Heart left ventricle (tissue), 16 donors: Measurements from ENCODE around the gene NKD1. TPM values are rescaled to one million over a fixed set of nuclear protein-coding genes. Genes with fewer than 3 reads are reported as not detected.
"Not testable (repeated sequence)": the region's sequence is repeated elsewhere in the genome, so short reads cannot be mapped to it uniquely, and the experiment has no call there.

ENCODE experiments used
- ATAC-seq, 4 donors: fragments of 200-7000 bp; cut with Tn5 transposase; one replicate each; pipeline ENCODE4 v1.9.1; 2020 to 2022; ENCODE audit warnings: moderate library complexity in 4 of 4, mild to moderate bottlenecking in 3 of 4, moderate number of reproducible peaks in 1 of 4
- DNase-seq, 5 donors: peaks; one replicate each; pipeline ENCODE4 v3.0.0-alpha.2; 2020
- H3K27ac ChIP-seq, 12 donors: fragments of 200-600 bp; sonication (generic) in 4 of 12; one replicate each; pipeline versions ENCODE4 v1.5.0 to v1.8.0; 2016 to 2022; ENCODE audit warnings: mild to moderate bottlenecking in 2 of 12
- H3K27me3 ChIP-seq, 9 donors: fragments of 200-600 bp; sonication (generic) in 2 of 9; one replicate each; pipeline versions ENCODE4 v1.5.1 to v1.8.0; 2016 to 2022; ENCODE audit warnings: mild to moderate bottlenecking in 3 of 9
- H3K36me3 ChIP-seq, 9 donors: fragments of 200-600 bp; sonication (generic) in 2 of 9; one replicate each; pipeline versions ENCODE4 v1.5.0 to v1.8.0; 2018 to 2022; ENCODE audit warnings: mild to moderate bottlenecking in 2 of 9
- H3K4me1 ChIP-seq, 12 donors: fragments of 200-600 bp; sonication (generic) in 4 of 12; one replicate each; pipeline versions ENCODE4 v1.5.0 to v1.8.0; 2016 to 2022; ENCODE audit warnings: mild to moderate bottlenecking in 3 of 12
- H3K4me3 ChIP-seq, 12 donors: fragments of 200-600 bp; sonication (generic) in 4 of 12; one replicate each; pipeline versions ENCODE4 v1.5.0 to v1.8.0; 2017 to 2022; ENCODE audit warnings: mild to moderate bottlenecking in 9 of 12, moderate library complexity in 4 of 12
- H3K9me3 ChIP-seq, 12 donors: fragments of 200-600 bp; sonication (generic) in 4 of 12; one replicate each; pipeline versions ENCODE4 v1.5.0 to v1.8.0; 2016 to 2022; ENCODE audit warnings: mild to moderate bottlenecking in 1 of 12
- POLR2A ChIP-seq, 2 donors: fragments of 450-650 bp; IDR thresholded peaks; one replicate each; pipeline ENCODE4 v1.6.1; 2017; ENCODE audit warnings: antibody characterized with exemption in 2 of 2, mild to moderate bottlenecking in 2 of 2, moderate library complexity in 2 of 2
- WGBS, 4 donors: extraction: QIAGEN DNeasy Blood & Tissue Kit in 2 of 4; methylation state at CpG; one replicate each; pipeline versions ENCODE4 v1.1.5 to v1.1.7; 2013 to 2018; 5-methylcytosine and 5-hydroxymethylcytosine counted together
- intact Hi-C, 10 donors: fragments of 100-400 bp; cut with DNase I; formaldehyde crosslinking; loops; one replicate each; pipeline versions ENCODE4 v1.11.1 to v1.14.2; 2022
- polyA plus RNA-seq, 2 donors: library from polyadenylated mRNA; stranded (reverse); fragments of 200-250 nt; gene quantifications; one replicate each; pipeline ENCODE4 v1.2.3, GENCODE V29; 2013
- total RNA-seq, 9 donors: library from RNA; depleted of rRNA in 2 of 9; stranded (reverse); fragments of >200 nt in 2 of 9; fragmentation: NEBNext Ultra II Directional in 3 of 9; extraction: Animal tissue kit (Norgen Biotek cat#: 25700) in 3 of 9; gene quantifications; one replicate each; pipeline versions ENCODE4 v1.1.0 to v1.2.4, GENCODE V29; 2016 to 2023
- TF ChIP-seq, protein P1 (sequence below), 12 donors: fragments of 200-600 bp; sonication (generic) in 4 of 12; IDR thresholded peaks; one replicate each; pipeline versions ENCODE4 v1.5.0 to v1.8.0; 2018 to 2022; ENCODE audit warnings: antibody characterized with exemption in 12 of 12, mild to moderate bottlenecking in 5 of 12
- donor health status: ischemic (EF 13 %, LVEDD 7.1; RV severe dilation, severe dysfunction).
- donor health status: healthy with polysubstance abuse.
- donor health status: DM: no; HTN: yes; CAD: no.
- donor health status: DM: no; HTN: no; CAD: no.
- donor health status: ischemic (EF 25% LVEDD 6.9; RV normal size, moderate dysfunction).
- donor health status: ischemic (EF 25% LVEDD 5.7; RV mildly dilated, moderate dysfunction).
- donor health status: healthy.
- donor health status: DM: yes; HTN: yes; CAD: no.
- donor health status: ischemic (EF 35%, LVEDD 5.7; RV mildly dilated, moderate dysfunction).
- donor health status: nonischemic (EF 11% LVEDD 7.7; RV severe dilation, severe dysfunction).
- donor health status: DM: yes; HTN: yes; CAD: no.
- donor health status: PGD.
- donor health status: ischemic (EF 29% LVEDD 5.4; RV normal size, mild dysfunction).
- donor health status: nonischemic (EF 23%, LVEDD 6.1; RV moderate dilation, normal function).

Gene NKD1
- total and polyA plus RNA-seq, 11 donors, result 0.05 to 1.0 (median 0.26) TPM

DNA sequence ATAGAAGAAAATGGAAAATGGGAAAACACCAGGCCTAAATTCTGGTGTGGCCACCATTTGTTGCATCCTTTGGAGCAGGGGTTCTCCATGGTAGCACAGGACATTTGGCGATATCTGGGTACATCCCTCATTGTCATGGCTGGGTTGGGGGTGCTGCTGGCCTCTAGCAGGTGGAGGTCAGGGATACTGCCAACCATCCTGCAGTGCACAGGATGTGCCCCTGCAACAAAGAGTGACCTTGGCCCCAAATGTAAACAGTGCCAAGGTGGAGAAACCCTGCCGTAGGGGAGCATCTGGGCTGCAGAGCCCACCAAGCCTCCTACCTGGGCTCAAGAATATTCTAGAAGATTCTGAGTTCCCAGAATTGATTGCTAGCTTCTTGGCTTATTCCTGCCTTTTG is 27.5 kb downstream of the NKD1 start:
- no peaks in the 10 kb centered on the region for H3K9me3 ChIP-seq
- 89 to 100% (median 93%) methylated on average over 1 to 2 of the region's 2 CpGs for WGBS, 4 donors
- no peaks in the 10 kb centered on the region for H3K36me3 ChIP-seq
- peaks cover 0 to 30% (median 4%) of the 10 kb centered on the region in 12 donors for H3K4me1 ChIP-seq
- ATAC-seq (no peak), DNase-seq (no peak)
- TF ChIP-seq, protein P1, sequence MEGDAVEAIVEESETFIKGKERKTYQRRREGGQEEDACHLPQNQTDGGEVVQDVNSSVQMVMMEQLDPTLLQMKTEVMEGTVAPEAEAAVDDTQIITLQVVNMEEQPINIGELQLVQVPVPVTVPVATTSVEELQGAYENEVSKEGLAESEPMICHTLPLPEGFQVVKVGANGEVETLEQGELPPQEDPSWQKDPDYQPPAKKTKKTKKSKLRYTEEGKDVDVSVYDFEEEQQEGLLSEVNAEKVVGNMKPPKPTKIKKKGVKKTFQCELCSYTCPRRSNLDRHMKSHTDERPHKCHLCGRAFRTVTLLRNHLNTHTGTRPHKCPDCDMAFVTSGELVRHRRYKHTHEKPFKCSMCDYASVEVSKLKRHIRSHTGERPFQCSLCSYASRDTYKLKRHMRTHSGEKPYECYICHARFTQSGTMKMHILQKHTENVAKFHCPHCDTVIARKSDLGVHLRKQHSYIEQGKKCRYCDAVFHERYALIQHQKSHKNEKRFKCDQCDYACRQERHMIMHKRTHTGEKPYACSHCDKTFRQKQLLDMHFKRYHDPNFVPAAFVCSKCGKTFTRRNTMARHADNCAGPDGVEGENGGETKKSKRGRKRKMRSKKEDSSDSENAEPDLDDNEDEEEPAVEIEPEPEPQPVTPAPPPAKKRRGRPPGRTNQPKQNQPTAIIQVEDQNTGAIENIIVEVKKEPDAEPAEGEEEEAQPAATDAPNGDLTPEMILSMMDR (IDR thresholded peaks at IDR 0.05), result no peak
- TF ChIP-seq POLR2A (IDR thresholded peaks at IDR 0.05), result no peak
- intact Hi-C loops, result no loop called here
- no peak overlapping the region for H3K4me3 ChIP-seq
- H3K27ac ChIP-seq, result peak overlapping the region in 1 of 12 donors; percentile 80
- H3K27me3 ChIP-seq, result no peaks in the 10 kb centered on the region

DNA sequence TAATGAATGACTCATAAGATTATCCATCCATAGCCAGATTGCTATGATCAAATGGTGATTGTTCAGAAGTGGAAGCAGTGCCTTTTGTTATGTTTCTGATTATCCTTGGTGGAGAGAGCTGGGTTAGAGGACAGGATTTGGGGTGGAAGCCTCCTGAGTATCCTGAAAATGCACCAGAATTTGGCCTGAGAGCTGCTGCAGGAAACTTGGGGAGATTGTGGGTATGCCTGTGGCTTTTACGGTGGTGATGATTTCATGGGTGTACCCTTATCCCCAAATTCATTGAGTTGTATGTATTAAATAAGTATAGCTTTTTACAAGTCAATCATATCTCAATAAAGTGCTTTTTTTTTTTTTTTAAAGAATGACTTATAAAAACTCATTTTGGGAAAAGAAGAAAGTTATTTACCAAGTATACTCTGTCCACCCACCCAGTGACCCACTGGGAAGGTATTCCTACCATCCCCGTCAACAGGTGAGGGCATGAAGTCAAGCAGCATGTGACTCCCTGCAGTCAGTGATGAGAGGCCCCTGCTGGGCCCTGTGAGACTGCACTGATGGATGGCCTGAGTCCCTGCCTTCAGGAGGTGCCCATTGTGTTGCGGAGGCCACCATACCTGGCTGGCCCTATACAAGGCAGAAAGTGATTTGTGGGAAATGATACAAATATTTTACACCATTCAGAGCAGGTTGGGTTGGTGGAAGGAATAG is 28.4 kb downstream of the NKD1 start:
- Histone ChIP-seq H3K4me3 (no peak overlapping the region), H3K9me3 (no peaks in the 10 kb centered on the region), H3K27me3 (no peaks in the 10 kb centered on the region), H3K4me1 (peaks cover 0 to 37% (median 4%) of the 10 kb centered on the region in 12 donors), H3K27ac (peak overlapping the region in 1 of 12 donors; percentile 80), H3K36me3 (no peaks in the 10 kb centered on the region)
- no peak for ATAC-seq
- DNase-seq, result no peak
- WGBS, 4 donors, result 95 to 96% (median 95%) methylated on average over 3 of the region's 3 CpGs
- intact Hi-C loops, result no loop called here
- TF ChIP-seq POLR2A (IDR thresholded peaks at IDR 0.05), result no peak
- TF ChIP-seq, protein P1 (IDR thresholded peaks at IDR 0.05), result no peak

DNA sequence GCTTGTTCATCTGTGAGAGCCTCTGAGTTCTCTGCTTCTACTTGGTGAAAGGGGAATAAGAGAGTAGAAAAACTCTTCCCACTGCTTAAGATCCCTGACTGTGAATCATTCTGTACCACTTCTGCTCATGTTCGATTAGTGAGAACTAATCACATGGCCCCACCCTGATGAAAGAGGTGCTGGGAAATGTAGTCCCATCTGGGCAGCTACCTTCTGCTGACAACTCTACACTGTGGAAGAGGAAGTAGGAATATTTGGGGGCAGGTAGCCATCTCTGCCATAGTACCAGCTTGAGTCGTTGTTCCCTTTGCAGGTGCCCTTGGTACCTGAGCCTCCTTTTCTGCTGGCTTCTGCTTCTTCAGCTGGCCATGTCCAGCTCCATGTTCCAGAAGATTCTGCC is 29.9 kb downstream of the NKD1 start:
- peaks cover 0 to 37% (median 4%) of the 10 kb centered on the region in 12 donors for H3K4me1 ChIP-seq
- intact Hi-C loops, result no loop called here
- TF ChIP-seq POLR2A (IDR thresholded peaks at IDR 0.05), result no peak
- TF ChIP-seq, protein P1 (IDR thresholded peaks at IDR 0.05), result no peak
- WGBS, 4 donors, result 64 to 82% (median 65%) methylated on average over 2 of the region's 2 CpGs
- H3K36me3 ChIP-seq, result no peaks in the 10 kb centered on the region
- H3K27ac ChIP-seq, result no peak overlapping the region
- H3K4me3 ChIP-seq, result no peak overlapping the region
- ATAC-seq (no peak), DNase-seq (no peak)
- no peaks in the 10 kb centered on the region for H3K27me3 ChIP-seq
- H3K9me3 ChIP-seq, result no peaks in the 10 kb centered on the region

DNA sequence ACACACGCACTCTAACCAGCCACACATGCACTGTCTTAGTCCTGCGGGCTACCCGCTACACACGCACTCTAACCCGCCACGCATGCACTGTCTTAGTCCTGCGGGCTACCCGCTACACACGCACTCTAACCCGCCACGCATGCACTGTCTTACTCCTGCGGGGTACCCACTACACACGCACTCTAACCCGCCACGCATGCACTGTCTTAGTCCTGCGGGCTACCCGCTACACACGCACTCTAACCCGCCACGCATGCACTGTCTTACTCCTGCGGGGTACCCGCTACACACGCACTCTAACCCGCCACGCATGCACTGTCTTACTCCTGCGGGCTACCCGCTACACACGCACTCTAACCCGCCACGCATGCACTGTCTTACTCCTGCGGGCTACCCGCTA is 31.2 kb downstream of the NKD1 start:
- H3K36me3 ChIP-seq, intact Hi-C loops, ATAC-seq, H3K27ac ChIP-seq, H3K4me3 ChIP-seq, H3K9me3 ChIP-seq, H3K27me3 ChIP-seq: not testable (repeated sequence)
- peaks cover 0 to 29% (median 3%) of the 10 kb centered on the region in 12 donors for H3K4me1 ChIP-seq
- DNase-seq, result peak in 1 of 5 donors; percentile 22
- 96 to 99% (median 97%) methylated on average over 32 of the region's 32 CpGs for WGBS, 4 donors
